WTC11 (cell line): ENCODE data around the gene SLC44A5. TPM values are rescaled to one million over a fixed set of nuclear protein-coding genes. Genes with fewer than 3 reads are reported as not detected.

Source experiments
- ATAC-seq: fragments of 200-7000 bp; cut with Tn5 transposase; 2 replicates; pipeline ENCODE4 v1.10.0; 2021; ENCODE audit warnings: mild to moderate bottlenecking, moderate library complexity
- CTCF ChIA-PET: fragments of 300-600 bp; sonication (Branson Sonifier 250); formaldehyde crosslinking; loops from one replicate; lab custom pipeline; 2021; ENCODE audit warnings: antibody characterized with exemption; lab: Charles Lee
- POLR2A ChIA-PET: fragments of 350-600 bp; sonication (Branson Sonifier 250); formaldehyde crosslinking; loops from one replicate; lab custom pipeline; 2021; ENCODE audit warnings: antibody characterized with exemption; lab: Charles Lee
- DNase-seq: peaks from one replicate; pipeline ENCODE4 v3.0.0; 2021; ENCODE audit warnings: low spot score
- H3K27ac Mint-ChIP-seq: 2 replicates; pipeline ENCODE4 v1.8.0; 2021; ENCODE audit warnings: mixed read lengths
- H3K27me3 Mint-ChIP-seq: 2 replicates; pipeline ENCODE4 v1.8.0; 2021; ENCODE audit warnings: low read depth, mild to moderate bottlenecking, moderate library complexity, mixed read lengths
- H3K36me3 Mint-ChIP-seq: 2 replicates; pipeline ENCODE4 v1.8.0; 2021; ENCODE audit warnings: mixed read lengths
- H3K4me1 Mint-ChIP-seq: 2 replicates; pipeline ENCODE4 v1.8.0; 2022; ENCODE audit warnings: mixed read lengths
- H3K4me3 Mint-ChIP-seq: 2 replicates; pipeline ENCODE4 v1.8.0; 2021; ENCODE audit warnings: mild to moderate bottlenecking, moderate library complexity, mixed read lengths
- H3K9me3 Mint-ChIP-seq: 2 replicates; pipeline ENCODE4 v1.8.0; 2021; ENCODE audit warnings: mixed read lengths
- ARID4B ChIP-seq: sonication (generic); formaldehyde crosslinking; IDR thresholded peaks from 2 replicates; pipeline ENCODE4 v1.8.0; 2023; ENCODE audit warnings: missing genetic modification reagents, mild to moderate bottlenecking, borderline replicate concordance
- ATF1 ChIP-seq: sonication (generic); formaldehyde crosslinking; IDR thresholded peaks from 2 replicates; pipeline ENCODE4 v1.8.1; 2023; ENCODE audit warnings: mild to moderate bottlenecking, moderate library complexity, missing genetic modification reagents
- CREB1 ChIP-seq: sonication (generic); formaldehyde crosslinking; IDR thresholded peaks from 2 replicates; pipeline ENCODE4 v1.8.0; 2023; ENCODE audit warnings: mild to moderate bottlenecking, missing genetic modification reagents
- CTCF ChIP-seq: fragments of 200-600 bp; IDR thresholded peaks from 2 replicates; pipeline ENCODE4 v1.8.0; 2022; ENCODE audit warnings: antibody characterized with exemption
- E2F1 ChIP-seq: sonication (generic); formaldehyde crosslinking; IDR thresholded peaks from 2 replicates; pipeline ENCODE4 v1.8.0; 2022; ENCODE audit warnings: mild to moderate bottlenecking, missing genetic modification reagents
- E2F4 ChIP-seq: sonication (generic); formaldehyde crosslinking; IDR thresholded peaks from 2 replicates; pipeline ENCODE4 v1.8.1; 2022; ENCODE audit warnings: low read depth, mild to moderate bottlenecking, moderate library complexity, missing genetic modification reagents, borderline replicate concordance
- EMX1 ChIP-seq: fragments of 250-450 bp; sonication (Bioruptor Pico); IDR thresholded peaks from 2 replicates; pipeline ENCODE4 v1.8.0; 2021; ENCODE audit warnings: mild to moderate bottlenecking
- ERG ChIP-seq: fragments of 250-450 bp; sonication (Bioruptor Pico); IDR thresholded peaks from 2 replicates; pipeline ENCODE4 v1.8.0; 2021; ENCODE audit warnings: mild to moderate bottlenecking
- HMGXB4 ChIP-seq: sonication (generic); formaldehyde crosslinking; IDR thresholded peaks from 2 replicates; pipeline ENCODE4 v1.8.1; 2023; ENCODE audit warnings: mild to moderate bottlenecking, moderate library complexity, missing genetic modification reagents
- NR1H2 ChIP-seq: sonication (generic); formaldehyde crosslinking; IDR thresholded peaks from 2 replicates; pipeline ENCODE4 v1.9.0; 2021; ENCODE audit warnings: mild to moderate bottlenecking, moderate library complexity, missing genetic modification reagents
- PRDM15 ChIP-seq: sonication (generic); formaldehyde crosslinking; IDR thresholded peaks from 2 replicates; pipeline ENCODE4 v1.8.0; 2022; ENCODE audit warnings: missing genetic modification reagents
- RELA ChIP-seq: sonication (generic); formaldehyde crosslinking; IDR thresholded peaks from 2 replicates; pipeline ENCODE4 v1.8.1; 2022; ENCODE audit warnings: missing genetic modification reagents, mild to moderate bottlenecking, borderline replicate concordance
- SOX15 ChIP-seq: fragments of 250-450 bp; sonication (Bioruptor Pico); IDR thresholded peaks from 2 replicates; pipeline ENCODE4 v1.9.0; 2021; ENCODE audit warnings: mild to moderate bottlenecking
- ZNF121 ChIP-seq: sonication (generic); formaldehyde crosslinking; IDR thresholded peaks from 2 replicates; pipeline ENCODE4 v1.8.0; 2023; ENCODE audit warnings: missing genetic modification reagents
- ZNF263 ChIP-seq: sonication (generic); formaldehyde crosslinking; IDR thresholded peaks from 2 replicates; pipeline ENCODE4 v1.8.1; 2022; ENCODE audit warnings: low read depth, mild to moderate bottlenecking, moderate library complexity, missing genetic modification reagents
- ZSCAN18 ChIP-seq: fragments of 250-450 bp; sonication (Bioruptor Pico); IDR thresholded peaks from 2 replicates; pipeline ENCODE4 v2.1.2; 2022; ENCODE audit warnings: mild to moderate bottlenecking, moderate library complexity
- total RNA-seq: library from RNA; stranded (reverse); gene quantifications from 3 replicates; pipeline ENCODE4 v1.2.3, GENCODE V29; 2021
- TF ChIP-seq, protein P1 (sequence below): sonication (generic); formaldehyde crosslinking; IDR thresholded peaks from 2 replicates; pipeline ENCODE4 v1.8.0; 2022; ENCODE audit warnings: mild to moderate bottlenecking, missing genetic modification reagents
- TF ChIP-seq, protein P2 (sequence below): fragments of 250-450 bp; sonication (Bioruptor Pico); IDR thresholded peaks from 2 replicates; pipeline ENCODE4 v1.9.0; 2021; ENCODE audit warnings: moderate library complexity, mild to moderate bottlenecking, inconsistent platforms, borderline replicate concordance

Gene SLC44A5
- total RNA-seq, 1 experiment from 2014 or later, result 1.8 TPM

DNA sequence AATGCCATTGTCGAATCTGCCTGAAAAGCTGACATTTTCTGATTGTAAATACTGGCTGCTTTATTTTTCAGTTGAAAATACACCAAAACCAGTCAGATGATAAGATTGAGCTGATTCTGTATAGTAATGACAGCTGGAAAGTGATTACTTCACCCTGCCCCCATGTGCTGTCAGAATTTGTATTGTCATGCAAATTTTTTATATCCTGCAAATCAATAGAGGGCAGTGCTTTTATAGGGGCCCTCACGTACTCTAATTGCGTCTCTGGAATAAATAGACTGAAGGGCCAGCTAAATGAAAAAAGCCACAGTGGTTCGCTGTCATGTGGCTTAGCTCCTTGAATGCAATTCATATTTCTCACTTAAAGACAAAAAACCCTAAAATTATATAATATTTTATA lies 268.1 kb downstream of the SLC44A5 start (continued):
- no peak for TF ChIP-seq ERG (CRISPR knock-in tag)
- TF ChIP-seq ARID4B (CRISPR knock-in tag), result no peak
- TF ChIP-seq E2F4 (CRISPR knock-in tag), result no peak
- TF ChIP-seq NR1H2 (CRISPR knock-in tag), result no peak
- TF ChIP-seq HMGXB4 (CRISPR knock-in tag), result no peak
- TF ChIP-seq CREB1 (CRISPR knock-in tag), result no peak

GRCh38 chr1:75341537-75341936 lies 269.4 kb downstream of the SLC44A5 start:
- H3K9me3 Mint-ChIP-seq, result no peaks in the 10 kb centered on the region
- no peak for ATAC-seq
- ChIA-PET POLR2A (no interaction called here), CTCF (no interaction called here)
- H3K27me3 Mint-ChIP-seq, result no peaks in the 10 kb centered on the region
- H3K27ac Mint-ChIP-seq, result 0 out of 2 replicates have a peak overlapping the region, but pooled peaks have one; percentile 31
- no peak for DNase-seq
- no peaks in the 10 kb centered on the region for H3K36me3 Mint-ChIP-seq
- H3K4me3 Mint-ChIP-seq, result no peak overlapping the region
- H3K4me1 Mint-ChIP-seq, result peaks cover 32% of the 10 kb centered on the region
- TF ChIP-seq CTCF, result no peak
- no peak for TF ChIP-seq EMX1 (CRISPR knock-in tag)
- TF ChIP-seq E2F1, result no peak
- TF ChIP-seq, protein P1, sequence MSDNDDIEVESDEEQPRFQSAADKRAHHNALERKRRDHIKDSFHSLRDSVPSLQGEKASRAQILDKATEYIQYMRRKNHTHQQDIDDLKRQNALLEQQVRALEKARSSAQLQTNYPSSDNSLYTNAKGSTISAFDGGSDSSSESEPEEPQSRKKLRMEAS (CRISPR knock-in tag), result no peak
- no peak for TF ChIP-seq ZSCAN18 (CRISPR knock-in tag)
- TF ChIP-seq ATF1 (CRISPR knock-in tag), result no peak
- no peak for TF ChIP-seq SOX15
- no peak for TF ChIP-seq ZNF121 (CRISPR knock-in tag)
- TF ChIP-seq ZNF263 (CRISPR knock-in tag), result no peak
- no peak for TF ChIP-seq RELA
- TF ChIP-seq PRDM15 (CRISPR knock-in tag), result no peak
- TF ChIP-seq, protein P2, sequence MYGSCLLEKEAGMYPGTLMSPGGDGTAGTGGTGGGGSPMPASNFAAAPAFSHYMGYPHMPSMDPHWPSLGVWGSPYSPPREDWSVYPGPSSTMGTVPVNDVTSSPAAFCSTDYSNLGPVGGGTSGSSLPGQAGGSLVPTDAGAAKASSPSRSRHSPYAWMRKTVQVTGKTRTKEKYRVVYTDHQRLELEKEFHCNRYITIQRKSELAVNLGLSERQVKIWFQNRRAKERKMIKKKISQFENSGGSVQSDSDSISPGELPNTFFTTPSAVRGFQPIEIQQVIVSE (CRISPR knock-in tag), result no peak
